NCI-H526 (cell line): ENCODE data around the gene NPPB.

Experiments
- DNase-seq, 2 experiments: peaks; one replicate each; lab custom pipeline; 2025; lab: John Stamatoyannopoulos, UW

The NPPB gene

GRCh38 chr1:11857164-11857851, 1.4 kb downstream of the NPPB start:
- DNase-seq: no peak

DNA sequence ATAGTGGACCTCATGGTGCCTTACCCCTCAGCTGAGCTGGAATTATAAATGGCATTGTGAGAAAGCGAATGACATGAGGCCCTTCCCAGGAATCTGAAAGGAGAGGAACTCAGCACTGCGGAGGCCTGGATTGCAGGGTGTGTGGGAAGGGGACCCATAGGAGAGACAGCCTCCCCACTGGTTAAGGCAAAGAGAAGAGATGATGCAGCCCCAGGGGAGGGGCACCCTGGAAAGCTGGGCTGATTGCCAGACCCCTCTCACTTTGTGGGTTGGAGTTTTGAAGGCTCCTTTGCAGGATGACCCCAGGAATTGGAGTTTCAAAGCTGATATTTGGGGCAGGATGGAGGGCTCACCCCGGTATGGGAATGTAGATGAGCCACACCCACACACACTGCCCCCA, 2.0 kb downstream of the NPPB start:
- DNase-seq: no peak

DNA sequence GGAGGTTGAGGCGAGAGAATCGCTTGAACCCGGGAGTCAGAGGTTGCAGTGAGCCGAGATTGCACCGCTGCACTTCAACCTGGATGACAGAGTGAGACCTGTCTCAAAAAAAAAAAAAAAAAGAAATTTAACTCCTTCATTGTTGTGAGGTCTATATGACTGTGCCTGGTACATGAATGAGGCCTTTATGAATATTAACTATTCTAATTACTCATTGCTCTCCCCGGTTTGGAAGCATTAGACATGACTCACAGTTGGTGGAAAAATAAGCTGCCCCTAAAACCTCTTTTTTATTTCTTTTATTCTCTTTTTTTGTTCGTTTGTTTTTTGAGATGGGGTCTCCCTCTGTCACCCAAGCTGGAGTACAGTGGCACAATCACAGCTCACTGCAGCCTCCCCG, 3.3 kb downstream of the NPPB start:
- DNase-seq: no peak

DNA sequence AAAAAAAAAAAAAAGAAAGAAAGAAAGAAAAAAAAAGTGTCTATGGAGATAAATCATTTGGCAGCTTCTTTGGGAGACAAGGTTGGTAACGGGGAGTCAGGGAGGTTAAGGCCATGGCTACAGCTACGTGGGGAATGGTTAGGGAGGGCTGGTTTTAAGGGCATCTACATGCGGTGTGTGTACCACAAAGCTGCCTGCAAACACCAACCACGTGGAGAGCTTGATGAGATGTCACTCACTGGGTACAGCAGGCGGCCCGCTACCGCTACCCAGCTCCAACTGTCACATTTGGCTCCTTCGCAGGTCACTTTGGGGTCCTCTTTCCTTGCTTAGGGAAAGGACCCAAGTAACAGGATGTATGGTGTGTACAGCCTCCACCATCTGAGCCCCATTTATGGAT, 4.2 kb downstream of the NPPB start:
- no peak for DNase-seq

GRCh38 chr1:11851180-11851579, 7.6 kb downstream of the NPPB start:
- no peak for DNase-seq

DNA sequence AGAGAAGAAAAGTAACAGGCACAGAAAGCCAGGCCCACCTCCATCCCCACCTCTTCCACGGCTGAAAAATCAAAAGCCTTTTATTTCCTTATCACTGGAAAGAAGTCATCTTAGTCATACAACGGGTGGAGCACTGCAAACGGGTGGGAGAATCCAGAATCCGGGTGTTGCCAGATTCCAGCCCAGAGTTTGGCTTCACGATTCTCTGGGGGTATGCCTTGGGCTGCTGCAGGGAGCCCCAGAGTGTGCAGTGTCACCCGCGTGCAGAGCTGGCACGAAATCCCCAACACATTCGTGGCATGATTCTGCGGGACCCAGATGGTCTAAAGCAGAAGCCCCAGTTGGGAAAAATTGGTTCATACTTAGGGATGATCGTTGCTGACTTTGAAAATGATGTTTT, 8.6 kb downstream of the NPPB start:
- no peak for DNase-seq

GRCh38 chr1:11848373-11848700, 10.4 kb downstream of the NPPB start:
- DNase-seq: no peak

GRCh38 chr1:11847667-11848372, 10.9 kb downstream of the NPPB start, which contains the start of gene NPPA:
Gene NPPA, minus strand, starts transcription at chr1:11847783. Its CDS starts 99 bp downstream, at chr1:11847684.
- DNase-seq: peak in 1 of 2 experiments; percentile 10

DNA sequence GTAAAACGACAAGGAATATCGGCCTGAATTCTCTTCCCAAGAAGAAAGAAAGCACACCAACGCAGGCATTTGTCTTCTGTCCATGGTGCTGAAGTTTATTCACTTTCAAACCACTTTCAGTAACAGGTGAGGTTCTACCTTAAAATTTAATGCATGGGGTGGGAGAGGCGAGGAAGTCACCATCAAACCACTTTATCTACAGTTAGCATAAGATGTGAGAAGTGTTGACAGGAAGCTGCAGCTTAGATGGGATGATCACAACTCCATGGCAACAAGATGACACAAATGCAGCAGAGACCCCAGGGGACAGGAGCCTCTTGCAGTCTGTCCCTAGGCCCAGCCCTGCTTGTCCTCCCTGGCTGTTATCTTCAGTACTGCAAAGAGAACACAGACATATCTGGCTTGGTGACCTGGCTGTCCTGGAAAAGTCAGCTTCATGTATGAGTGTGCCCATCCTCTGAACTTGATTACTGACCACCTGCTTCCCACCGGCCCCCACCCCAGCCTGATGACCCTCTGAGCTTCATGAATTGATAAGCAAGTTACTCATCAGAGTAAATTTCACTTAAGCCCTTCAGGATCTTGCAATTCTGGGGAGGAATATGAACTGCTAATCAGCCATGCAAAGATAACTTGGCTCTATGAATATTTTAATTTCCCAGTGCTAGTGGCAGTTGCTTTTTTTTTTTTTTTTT, 13.0 kb downstream of the NPPB start:
- DNase-seq: no peak

- DNase-seq: peak in 1 of 2 experiments; percentile 17
Observed at GRCh38 chr1:11842154-11843041, 16.3 kb downstream of the NPPB start.

DNA sequence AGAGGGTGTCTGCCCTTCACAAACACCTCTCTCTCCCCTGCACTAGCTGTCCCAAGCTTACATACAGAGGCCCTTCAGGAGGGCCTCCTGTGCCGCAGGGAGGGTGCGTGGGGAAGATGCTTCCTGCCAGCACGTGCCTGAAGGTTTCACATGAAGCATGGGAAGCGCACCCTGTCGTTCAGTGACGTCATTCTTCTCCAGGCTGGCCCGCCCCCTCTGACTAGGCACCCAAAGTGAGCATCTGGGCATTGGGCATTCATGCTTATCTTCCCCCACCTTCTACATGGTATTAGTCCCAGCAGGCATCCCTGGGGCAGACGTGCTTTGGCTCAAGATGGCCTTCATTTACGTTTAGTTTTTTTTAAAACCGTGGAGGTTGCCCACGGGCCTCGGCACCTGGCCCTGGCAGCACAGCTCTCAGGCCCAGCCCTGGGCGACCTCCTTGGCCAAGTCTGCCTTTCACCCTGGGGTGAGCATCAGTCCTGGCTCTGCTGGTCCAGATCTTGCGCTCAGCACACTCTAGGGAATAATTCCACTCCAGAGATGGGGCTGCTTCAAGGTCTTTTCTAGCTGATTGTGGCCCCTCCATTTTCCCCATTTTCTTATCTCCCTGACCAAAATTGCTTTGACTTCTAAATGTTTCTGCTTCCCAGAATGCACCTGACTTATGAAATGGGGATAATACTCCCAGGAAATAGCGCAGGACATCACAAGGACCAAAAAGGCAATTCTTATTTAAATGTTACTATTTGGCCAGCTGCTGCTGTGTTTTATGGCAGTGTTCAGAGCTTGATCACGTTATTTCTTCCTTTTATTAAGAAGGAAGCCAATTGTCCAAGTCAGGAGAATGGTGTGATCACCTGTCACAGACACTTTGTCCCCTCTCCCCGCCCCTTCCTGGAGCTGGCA, 17.2 kb downstream of the NPPB start:
- no peak for DNase-seq

DNA sequence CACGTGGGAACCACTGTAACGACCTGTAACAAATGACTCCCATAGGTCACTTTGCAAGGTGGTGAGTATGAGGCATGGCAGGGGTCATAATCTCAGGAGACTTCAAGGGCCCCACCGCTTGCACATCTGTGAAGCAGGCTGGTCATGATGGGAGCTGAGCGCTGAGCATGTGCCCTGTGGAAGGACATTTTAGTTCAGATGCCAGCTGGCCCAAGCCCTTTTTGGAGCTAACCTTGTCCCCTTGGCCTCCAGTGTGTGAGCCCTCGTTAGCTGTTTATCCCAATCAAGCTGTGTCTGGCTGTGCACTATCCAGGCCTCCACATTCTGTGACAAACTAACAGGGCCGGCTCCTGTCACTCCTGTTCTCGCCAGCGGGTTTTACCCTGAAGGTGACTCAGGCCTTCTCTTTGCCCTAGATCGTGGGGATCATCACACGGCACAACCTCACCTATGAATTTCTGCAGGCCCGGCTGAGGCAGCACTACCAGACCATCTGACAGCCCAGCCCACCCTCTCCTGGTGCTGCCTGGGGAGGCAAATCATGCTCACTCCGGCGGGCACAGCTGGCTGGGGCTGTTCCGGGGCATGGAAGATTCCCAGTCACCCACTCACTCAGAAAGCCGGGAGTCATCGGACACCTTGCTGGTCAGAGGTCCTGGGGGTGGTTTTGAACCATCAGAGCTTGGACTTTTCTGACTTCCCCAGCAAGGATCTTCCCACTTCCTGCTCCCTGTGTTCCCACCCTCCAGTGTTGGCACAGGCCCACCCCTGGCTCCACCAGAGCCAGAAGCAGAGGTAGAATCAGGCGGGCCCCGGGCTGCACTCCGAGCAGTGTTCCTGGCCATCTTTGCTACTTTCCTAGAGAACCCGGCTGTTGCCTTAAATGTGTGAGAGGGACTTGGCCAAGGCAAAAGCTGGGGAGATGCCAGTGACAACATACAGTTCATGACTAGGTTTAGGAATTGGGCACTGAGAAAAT, 18.7 kb downstream of the NPPB start:
- no peak for DNase-seq

DNA sequence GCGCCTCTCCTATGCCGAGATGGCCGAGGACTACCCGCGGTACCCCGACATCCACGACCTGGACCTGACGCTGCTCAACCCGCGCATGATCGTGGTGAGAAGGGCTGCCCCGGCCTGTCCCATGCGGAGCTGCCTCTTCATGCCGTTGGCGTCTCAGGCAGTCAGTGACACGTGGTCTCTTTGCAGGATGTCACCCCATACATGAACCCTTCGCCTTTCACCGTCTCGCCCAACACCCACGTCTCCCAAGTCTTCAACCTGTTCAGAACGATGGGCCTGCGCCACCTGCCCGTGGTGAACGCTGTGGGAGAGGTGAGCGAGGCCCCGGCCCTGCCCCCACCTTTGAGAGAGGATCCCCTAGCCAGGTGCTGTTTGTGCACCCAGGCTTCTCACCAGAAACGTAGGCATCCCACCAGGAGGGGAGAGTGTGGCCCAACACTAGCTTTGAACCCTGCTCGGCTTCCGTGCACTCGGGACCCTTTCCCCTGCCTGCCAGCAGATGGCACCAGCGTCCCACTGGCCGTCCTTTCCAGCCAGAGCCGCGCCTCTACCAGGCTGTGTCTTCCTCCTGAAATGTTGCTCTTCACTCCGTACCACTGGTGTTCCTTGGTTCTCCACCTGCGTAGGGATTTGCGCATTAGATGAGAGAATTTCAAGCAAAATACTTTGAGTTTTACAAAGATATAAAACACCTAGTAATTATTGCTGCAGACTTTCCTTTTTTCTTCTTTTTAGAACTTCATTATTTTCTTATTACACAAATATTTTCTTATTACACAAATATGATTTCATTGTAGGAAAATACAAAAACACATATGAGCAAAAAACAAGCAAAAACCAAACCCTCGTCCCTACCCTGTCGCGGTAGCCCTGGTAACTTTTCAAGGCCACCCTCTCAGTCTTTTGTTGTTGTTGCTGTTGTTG, 20.1 kb downstream of the NPPB start:
- peak in 1 of 2 experiments; percentile 64 for DNase-seq

GRCh38 chr1:11837767-11838348, 20.9 kb downstream of the NPPB start:
- DNase-seq: no peak

DNA sequence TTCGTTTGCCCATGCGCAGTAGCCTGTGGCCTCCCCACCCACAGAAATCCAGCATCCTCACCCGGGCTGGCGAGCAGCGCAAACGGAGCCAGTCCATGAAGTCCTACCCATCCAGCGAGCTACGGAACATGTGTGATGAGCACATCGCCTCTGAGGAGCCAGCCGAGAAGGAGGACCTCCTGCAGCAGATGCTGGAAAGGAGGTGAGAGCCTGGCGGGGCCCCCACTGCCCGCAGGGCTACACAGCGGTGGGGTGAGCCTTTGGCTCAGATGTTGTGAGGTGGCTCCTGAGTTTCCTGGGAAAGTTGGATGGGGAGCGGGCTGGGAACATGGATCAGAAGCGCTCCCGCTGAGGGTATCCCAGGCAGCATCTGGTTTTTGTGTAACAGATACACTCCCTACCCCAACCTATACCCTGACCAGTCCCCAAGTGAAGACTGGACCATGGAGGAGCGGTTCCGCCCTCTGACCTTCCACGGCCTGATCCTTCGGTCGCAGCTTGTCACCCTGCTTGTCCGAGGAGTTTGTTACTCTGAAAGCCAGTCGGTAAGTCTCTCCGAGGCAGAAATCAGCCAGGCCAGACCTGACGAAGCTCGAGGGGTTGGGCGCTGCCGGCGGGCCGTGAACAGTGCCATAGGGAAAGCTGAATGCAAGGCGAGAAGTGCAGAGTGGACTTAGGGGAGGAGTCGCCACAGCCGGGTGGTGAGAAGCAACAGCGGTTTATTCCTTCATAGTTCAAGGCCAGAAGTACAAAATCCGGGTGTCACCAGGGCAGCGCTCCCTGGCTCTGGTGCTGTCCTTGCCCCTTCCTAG, 21.6 kb downstream of the NPPB start:
- no peak for DNase-seq

DNA sequence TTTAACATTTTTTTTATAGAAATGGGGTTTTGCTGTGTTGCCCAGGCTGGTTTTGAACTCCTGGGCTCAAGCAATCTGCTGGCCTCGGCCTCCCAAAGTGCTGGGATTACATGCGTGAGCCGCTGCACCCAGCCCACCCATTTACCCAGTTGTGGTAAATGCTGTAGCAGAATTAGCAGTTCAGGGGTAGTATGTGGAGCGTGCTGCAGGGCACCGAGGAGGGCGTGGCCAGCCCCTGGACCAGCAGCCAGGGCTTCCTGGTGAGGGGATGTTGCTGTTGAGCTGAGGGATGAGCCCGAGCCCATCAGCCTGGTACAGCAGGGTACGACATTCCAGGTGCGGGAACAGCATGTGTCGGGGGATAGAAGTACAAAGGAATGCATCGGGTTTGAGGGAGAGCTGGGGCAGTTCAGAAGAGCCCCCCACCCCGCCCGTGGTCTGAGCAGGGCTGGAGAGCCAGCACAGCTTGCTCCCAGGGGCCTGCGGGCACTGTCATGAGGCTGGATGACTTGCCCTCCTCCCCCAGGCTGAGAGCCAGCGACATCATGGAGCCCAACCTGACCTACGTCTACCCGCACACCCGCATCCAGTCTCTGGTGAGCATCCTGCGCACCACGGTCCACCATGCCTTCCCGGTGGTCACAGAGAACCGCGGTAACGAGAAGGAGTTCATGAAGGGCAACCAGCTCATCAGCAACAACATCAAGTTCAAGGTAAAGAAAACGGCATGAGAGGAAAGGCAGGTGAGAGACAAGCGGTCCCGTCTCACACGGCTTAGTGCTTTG, 23.1 kb downstream of the NPPB start:
- no peak for DNase-seq

DNA sequence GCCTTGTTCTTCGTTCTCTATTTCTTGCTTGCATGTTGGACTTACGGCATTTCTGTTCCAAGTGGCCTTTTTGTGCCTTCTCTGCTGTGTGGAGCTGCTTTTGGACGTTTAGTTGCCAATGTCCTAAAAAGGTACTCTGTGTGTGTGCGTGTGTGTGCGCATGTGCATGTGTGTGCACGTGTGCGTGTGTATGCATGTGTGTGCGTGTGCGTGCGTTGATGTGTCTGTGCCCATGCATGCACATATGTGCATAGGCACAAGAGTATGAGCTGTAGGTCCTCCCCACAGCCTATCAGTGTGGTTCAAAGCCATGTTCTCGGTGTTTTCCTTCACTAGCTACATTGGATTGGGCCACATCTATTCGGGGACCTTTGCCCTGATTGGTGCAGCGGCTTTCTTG, 24.8 kb downstream of the NPPB start:
- no peak for DNase-seq
